Stimulated activated CD8-positive, alpha-beta memory T cell treated with anti-CD3 and anti-CD28 coated beads, Interleukin-12 subunit alpha, Interleukin-12 subunit beta, amount 100 ng/mL, for 24 hours (primary cell): ENCODE data around the gene ARHGAP45.

Source experiments
- DNase-seq: peaks from one replicate; pipeline ENCODE4 v3.0.0-alpha.2; 2020; ENCODE audit errors: extremely low read depth

The ARHGAP45 gene

GRCh38 chr19:1131718-1132551 lies 65.0 kb downstream of the ARHGAP45 start:
- peak; percentile 71 for DNase-seq

GRCh38 chr19:1132552-1133383 lies 65.8 kb downstream of the ARHGAP45 start:
- no peak for DNase-seq

- DNase-seq: peak; percentile 56
Measured at GRCh38 chr19:1133471-1133929, 66.5 kb downstream of the ARHGAP45 start.

- no peak for DNase-seq
Measured at GRCh38 chr19:1134431-1134830, 67.5 kb downstream of the ARHGAP45 start.

- no peak for DNase-seq
Measured at GRCh38 chr19:1135454-1135853, 68.5 kb downstream of the ARHGAP45 start.

GRCh38 chr19:1136201-1136600 lies 69.2 kb downstream of the ARHGAP45 start:
- no peak for DNase-seq
